Measurements from ENCODE around the gene HDHD2. TPM values are rescaled to one million over a fixed set of nuclear protein-coding genes. Genes with fewer than 3 reads are reported as not detected.
A peak's percentile ranks its signal among the peaks of the same experiment; 100 is the strongest.

HDHD2 gene
- total RNA-seq, 4 donors from 2014 or later, result 16.5 to 44.4 (median 29.6) TPM

GRCh38 chr18:47180765-47181164 is 30.5 kb upstream of the HDHD2 start:
- Histone ChIP-seq H3K36me3 (no peaks in the 10 kb centered on the region), H3K4me3 (no peak overlapping the region), H3K9me3 (no peaks in the 10 kb centered on the region), H3K4me1 (peaks cover 0 to 8% (median 0%) of the 10 kb centered on the region in 4 donors), H3K27ac (no peak overlapping the region), H3K27me3 (no peaks in the 10 kb centered on the region)
- no peak for DNase-seq (ENCODE audit: low spot score in 2 of 2)
- WGBS, 2 donors, result 82 to 89% methylated on average over 3 of the region's 3 CpGs
- TF ChIP-seq EP300 (IDR thresholded peaks at IDR 0.05) (no peak), POLR2A (IDR thresholded peaks at IDR 0.05) (no peak), CTCF (IDR thresholded peaks at IDR 0.05) (no peak)

DNA sequence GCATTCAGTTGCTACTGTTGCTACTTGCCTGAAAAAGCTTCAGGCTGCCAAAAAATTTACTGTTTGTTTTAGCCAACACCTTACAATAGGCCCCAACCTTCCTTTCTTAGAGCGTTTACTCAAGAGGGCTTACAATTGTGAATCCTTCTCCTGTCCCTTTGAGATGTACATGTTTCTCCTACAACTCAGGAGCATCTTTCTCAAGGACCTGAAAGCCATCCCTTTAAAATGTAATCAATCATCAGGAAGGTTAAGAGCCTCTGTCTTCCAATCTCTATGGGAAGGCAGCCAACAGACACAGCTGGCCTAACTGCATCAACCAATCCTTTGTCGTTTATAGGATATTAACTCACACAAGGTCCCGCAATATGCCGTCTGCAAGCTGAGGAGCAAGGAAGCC is 29.2 kb upstream of the HDHD2 start:
- Histone ChIP-seq H3K36me3 (no peaks in the 10 kb centered on the region), H3K9me3 (no peaks in the 10 kb centered on the region), H3K4me3 (no peak overlapping the region), H3K27ac (no peak overlapping the region), H3K27me3 (no peaks in the 10 kb centered on the region), H3K4me1 (peaks cover 0 to 17% (median 4%) of the 10 kb centered on the region in 4 donors)
- no peak for DNase-seq (ENCODE audit: low spot score in 2 of 2)
- 37 to 49% methylated on average over 4 of the region's 4 CpGs for WGBS, 2 donors
- TF ChIP-seq POLR2A (IDR thresholded peaks at IDR 0.05) (no peak), CTCF (IDR thresholded peaks at IDR 0.05) (no peak), EP300 (IDR thresholded peaks at IDR 0.05) (no peak)

DNA sequence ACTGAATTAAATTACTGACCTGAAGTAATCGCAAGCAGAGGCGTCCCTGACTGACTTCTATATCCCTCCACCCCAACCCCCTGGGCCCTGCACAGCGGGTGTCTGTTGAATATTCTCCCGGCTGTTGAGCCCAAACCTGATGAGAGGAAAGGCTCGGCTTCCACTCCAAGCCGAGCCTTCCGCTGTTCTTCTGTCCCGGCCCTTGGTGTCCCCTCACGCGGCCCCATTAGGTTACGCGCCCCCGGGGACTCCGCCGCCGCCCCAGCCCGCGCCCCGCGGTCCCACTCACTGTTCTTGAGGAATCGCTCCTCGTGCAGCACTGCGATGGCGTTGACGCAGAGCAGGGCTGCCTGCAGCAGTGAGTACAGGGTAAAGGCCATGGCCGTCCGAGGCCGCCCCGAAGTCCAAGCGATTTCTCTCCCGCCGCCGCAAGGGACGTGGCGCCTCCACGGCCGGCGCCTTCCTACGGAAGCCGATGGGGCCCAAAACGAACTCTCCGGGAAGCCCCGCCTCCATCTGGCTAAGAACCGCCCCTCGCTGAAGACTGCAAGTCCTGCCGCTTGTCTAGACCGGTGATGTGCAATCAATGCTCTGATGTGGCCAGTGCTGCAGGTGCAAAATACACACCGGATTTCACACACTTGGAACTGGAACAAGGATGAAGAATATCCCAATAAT is 25.7 kb upstream of the HDHD2 start, which contains the start of gene IER3IP1:
TSS of gene IER3IP1 (minus strand) at position 467 of the 678 bp plus-strand sequence. CDS start at position 380, 87 bp downstream.
- 0 to 1% methylated on average over 13 to 35 of the region's 48 CpGs for WGBS, 2 donors
- H3K27ac ChIP-seq, result peak within 1 kb of the TSS in 3 of 4 donors; percentile 78 to 90 (median 85)
- TF ChIP-seq CTCF (IDR thresholded peaks at IDR 0.05) (peak in 2 of 5 experiments; percentile 15 to 55), EP300 (IDR thresholded peaks at IDR 0.05) (peak; percentile 62 to 91), POLR2A (IDR thresholded peaks at IDR 0.05) (peak in 1 of 2 donors; percentile 44)
- no peaks in the 10 kb centered on the region for H3K36me3 ChIP-seq
- no peaks in the 10 kb centered on the region for H3K9me3 ChIP-seq
- H3K4me3 ChIP-seq, result peak within 1 kb of the TSS; percentile 56 to 98 (median 87)
- H3K27me3 ChIP-seq, result no peaks in the 10 kb centered on the region
- DNase-seq (ENCODE audit: low spot score in 2 of 2), result peak; percentile 73 to 90
- H3K4me1 ChIP-seq, result peaks cover 0 to 47% (median 10%) of the 10 kb centered on the region in 4 donors

- no peaks in the 10 kb centered on the region for H3K27me3 ChIP-seq
- H3K4me3 ChIP-seq, result peak overlapping the region; percentile 56 to 98 (median 87)
- H3K36me3 ChIP-seq, result no peaks in the 10 kb centered on the region
- no peak for DNase-seq (ENCODE audit: low spot score in 2 of 2)
- no peak for TF ChIP-seq EP300 (IDR thresholded peaks at IDR 0.05)
- no peak for TF ChIP-seq CTCF (IDR thresholded peaks at IDR 0.05)
- no peak for TF ChIP-seq POLR2A (IDR thresholded peaks at IDR 0.05)
- no peaks in the 10 kb centered on the region for H3K9me3 ChIP-seq
- H3K27ac ChIP-seq, result peak overlapping the region in 3 of 4 donors; percentile 78 to 90 (median 85)
- H3K4me1 ChIP-seq, result peaks cover 0 to 47% (median 10%) of the 10 kb centered on the region in 4 donors
- 3% methylated on average over 23 to 24 of the region's 24 CpGs for WGBS, 2 donors
Observed at GRCh38 chr18:47175283-47175897, 25.1 kb upstream of the HDHD2 start.

DNA sequence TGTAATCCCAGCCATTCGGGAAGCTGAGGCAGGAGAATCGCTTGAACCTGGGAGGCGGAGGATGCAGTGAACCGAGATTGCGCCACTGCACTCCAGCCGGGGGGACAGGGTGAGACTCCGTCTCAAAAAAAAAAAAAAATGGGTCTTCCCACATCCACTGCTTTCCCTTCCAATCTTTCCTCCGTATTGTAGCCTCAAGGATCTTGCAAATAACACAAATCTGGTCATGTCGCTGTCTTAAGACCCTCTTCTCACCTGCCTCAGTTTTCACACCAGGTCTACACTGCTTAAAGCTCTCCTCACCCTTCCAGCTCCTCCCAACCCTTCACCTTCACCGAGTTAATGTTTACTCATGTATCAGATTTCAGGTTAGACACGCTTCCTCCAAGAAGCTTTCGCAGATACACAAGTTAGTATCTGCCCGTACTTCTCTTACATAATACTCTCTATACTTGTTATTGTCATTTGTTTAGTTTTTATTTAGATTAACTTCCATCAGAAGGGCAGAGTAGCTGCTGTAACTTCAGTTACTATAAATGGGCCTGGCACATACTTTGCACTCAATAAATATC is 24.3 kb upstream of the HDHD2 start:
- H3K4me3 ChIP-seq, result peak overlapping the region in 3 of 4 donors; percentile 85 to 98 (median 89)
- no peak overlapping the region for H3K27ac ChIP-seq
- WGBS, 2 donors, result 76 to 80% methylated on average over 13 of the region's 13 CpGs

More for the DNA sequence above, 24.3 kb upstream of the HDHD2 start:
- Histone ChIP-seq H3K9me3 (no peaks in the 10 kb centered on the region), H3K36me3 (no peaks in the 10 kb centered on the region), H3K4me1 (peaks cover 0 to 48% (median 10%) of the 10 kb centered on the region in 4 donors), H3K27me3 (no peaks in the 10 kb centered on the region)
- no peak for DNase-seq (ENCODE audit: low spot score in 2 of 2)
- TF ChIP-seq CTCF (IDR thresholded peaks at IDR 0.05) (no peak), EP300 (IDR thresholded peaks at IDR 0.05) (no peak), POLR2A (IDR thresholded peaks at IDR 0.05) (no peak)

Data from tibial nerve (tissue), 4 donors.